Fibroblast of lung (primary cell): ENCODE measurements around the gene ARHGEF40. TPM values are rescaled to one million over a fixed set of nuclear protein-coding genes. Genes with fewer than 3 reads are reported as not detected.

Source experiments
- DNase-seq, 2 donors: peaks; one replicate each; pipeline versions ENCODE4 v3.0.0 to v3.0.0-alpha.2; 2010; ENCODE audit warnings: low read depth in 2 of 2
- H2AFZ ChIP-seq: 2 replicates; pipeline ENCODE4 v1.5.1; 2012; ENCODE audit warnings: low read length, control low read depth, inconsistent platforms
- H3K27ac ChIP-seq: 2 replicates; pipeline ENCODE4 v1.5.1; 2011; ENCODE audit warnings: low read length, control low read depth; ENCODE audit not compliant: insufficient read depth
- H3K27me3 ChIP-seq: 2 replicates; pipeline ENCODE4 v1.5.1; 2011; ENCODE audit warnings: mild to moderate bottlenecking, low read length; ENCODE audit not compliant: control insufficient read depth, insufficient read depth
- H3K36me3 ChIP-seq: 2 replicates; pipeline ENCODE4 v1.5.1; 2011; ENCODE audit warnings: low read length; ENCODE audit not compliant: control insufficient read depth, insufficient read depth
- H3K4me1 ChIP-seq: 2 replicates; pipeline ENCODE4 v1.5.1; 2011; ENCODE audit warnings: low read length; ENCODE audit not compliant: control insufficient read depth, insufficient read depth; ENCODE audit errors: extremely low read depth
- H3K4me2 ChIP-seq: 2 replicates; pipeline ENCODE4 v1.5.1; 2011; ENCODE audit warnings: low read length, control low read depth; ENCODE audit not compliant: insufficient read depth; ENCODE audit errors: extremely low read depth
- H3K4me3 ChIP-seq, 4 experiments: fragments of 200-600 bp in 1 of 4; sonication (generic) in 1 of 4; replicated peaks in 1 of 4; 2 replicates each; pipeline ENCODE4 v1.5.1; 2011 to 2016; ENCODE audit warnings: low read length in 4 of 4, low read depth in 3 of 4, mild to moderate bottlenecking in 3 of 4, control low read depth in 2 of 4, inconsistent platforms in 1 of 4, mixed read lengths in 1 of 4; ENCODE audit not compliant: insufficient read depth in 1 of 4; ENCODE audit errors: control extremely low read depth in 1 of 4
- H3K79me2 ChIP-seq: 2 replicates; pipeline ENCODE4 v1.5.1; 2012; ENCODE audit warnings: mild to moderate bottlenecking, low read length, inconsistent platforms; ENCODE audit not compliant: control insufficient read depth, insufficient read depth
- H3K9ac ChIP-seq: 2 replicates; pipeline ENCODE4 v1.5.1; 2011; ENCODE audit warnings: mild to moderate bottlenecking, low read length, control low read depth; ENCODE audit not compliant: insufficient read depth
- H3K9me3 ChIP-seq: 2 replicates; pipeline ENCODE4 v1.5.1; 2012; ENCODE audit warnings: low read depth, low read length; ENCODE audit not compliant: control insufficient read depth, insufficient read depth
- H4K20me1 ChIP-seq: 2 replicates; pipeline ENCODE4 v1.5.1; 2011; ENCODE audit warnings: low read length; ENCODE audit not compliant: control insufficient read depth, insufficient read depth; ENCODE audit errors: extremely low read depth
- EZH2 ChIP-seq: IDR thresholded peaks from 2 replicates; pipeline ENCODE4 v1.5.1; 2012; ENCODE audit warnings: low read length, control low read depth, mild to moderate bottlenecking; ENCODE audit errors: missing control alignments
- polyA plus RNA-seq, 2 donors: library from polyadenylated mRNA; depleted of rRNA in 1 of 2; stranded (reverse) in 1 of 2; unstranded in 1 of 2; fragments of >200 nt; gene quantifications; 2 replicates each; pipeline ENCODE4 v1.2.1, GENCODE V29; 2011 to 2012; ENCODE audit warnings: missing spikeins in 1 of 2
- total RNA-seq: library from RNA; depleted of rRNA; stranded (reverse); fragments of >200 nt; gene quantifications from 2 replicates; pipeline ENCODE4 v1.2.1, GENCODE V29; 2014
- TF ChIP-seq, protein P1 (sequence below), 2 donors: IDR thresholded peaks in 1 of 2; conservative IDR thresholded peaks in 1 of 2; 1 replicate in 1 of 2; 2 replicates in 1 of 2; pipeline ENCODE4 v1.5.1; 2011 to 2012; ENCODE audit warnings: low read length in 2 of 2, control low read depth in 1 of 2, inconsistent platforms in 1 of 2, low read depth in 1 of 2, mild to moderate bottlenecking in 1 of 2

Gene ARHGEF40
- total and polyA plus RNA-seq, 2 donors (not counting 1 experiment from before 2014, with no cell fraction given): 18.2 to 23.6 TPM

DNA sequence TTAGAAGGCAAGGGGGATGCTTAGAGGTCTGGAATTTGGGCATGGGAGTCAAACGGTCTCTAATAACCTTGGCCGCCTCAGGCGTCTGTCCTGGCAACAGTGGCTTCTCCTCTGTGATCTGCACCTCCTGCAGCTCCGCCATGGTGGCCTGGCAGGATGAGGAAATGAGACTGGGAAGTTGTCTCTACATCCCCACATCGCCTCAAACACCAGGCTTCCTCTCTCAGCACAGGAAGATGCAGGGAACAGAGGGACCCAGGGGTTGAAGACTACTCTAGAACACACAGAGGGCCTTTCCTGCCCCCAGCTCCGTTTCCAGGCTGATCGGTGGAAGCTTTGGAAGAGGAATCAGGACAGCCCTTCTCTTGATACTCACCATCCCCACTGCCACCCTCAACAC is 46.9 kb upstream of the ARHGEF40 start:
- Histone ChIP-seq H3K27ac (no peak overlapping the region), H3K4me2 (no peak overlapping the region), H3K36me3 (no peaks in the 10 kb centered on the region), H3K9me3 (no peaks in the 10 kb centered on the region), H3K27me3 (peaks cover 56% of the 10 kb centered on the region), H2AFZ (no peak overlapping the region), H3K79me2 (no peaks in the 10 kb centered on the region), H4K20me1 (no peaks in the 10 kb centered on the region), H3K4me1 (no peaks in the 10 kb centered on the region), H3K4me3 (no peak overlapping the region), H3K9ac (no peak overlapping the region)
- TF ChIP-seq, protein P1, sequence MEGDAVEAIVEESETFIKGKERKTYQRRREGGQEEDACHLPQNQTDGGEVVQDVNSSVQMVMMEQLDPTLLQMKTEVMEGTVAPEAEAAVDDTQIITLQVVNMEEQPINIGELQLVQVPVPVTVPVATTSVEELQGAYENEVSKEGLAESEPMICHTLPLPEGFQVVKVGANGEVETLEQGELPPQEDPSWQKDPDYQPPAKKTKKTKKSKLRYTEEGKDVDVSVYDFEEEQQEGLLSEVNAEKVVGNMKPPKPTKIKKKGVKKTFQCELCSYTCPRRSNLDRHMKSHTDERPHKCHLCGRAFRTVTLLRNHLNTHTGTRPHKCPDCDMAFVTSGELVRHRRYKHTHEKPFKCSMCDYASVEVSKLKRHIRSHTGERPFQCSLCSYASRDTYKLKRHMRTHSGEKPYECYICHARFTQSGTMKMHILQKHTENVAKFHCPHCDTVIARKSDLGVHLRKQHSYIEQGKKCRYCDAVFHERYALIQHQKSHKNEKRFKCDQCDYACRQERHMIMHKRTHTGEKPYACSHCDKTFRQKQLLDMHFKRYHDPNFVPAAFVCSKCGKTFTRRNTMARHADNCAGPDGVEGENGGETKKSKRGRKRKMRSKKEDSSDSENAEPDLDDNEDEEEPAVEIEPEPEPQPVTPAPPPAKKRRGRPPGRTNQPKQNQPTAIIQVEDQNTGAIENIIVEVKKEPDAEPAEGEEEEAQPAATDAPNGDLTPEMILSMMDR (conservative IDR thresholded peaks at IDR 0.05 in 1 of 2, IDR thresholded peaks at IDR 0.05 in 1 of 2; ENCODE audit: low read depth in 1 of 2, low read length in 2 of 2): no peak
- TF ChIP-seq EZH2: peak; percentile 75
- DNase-seq: no peak

DNA sequence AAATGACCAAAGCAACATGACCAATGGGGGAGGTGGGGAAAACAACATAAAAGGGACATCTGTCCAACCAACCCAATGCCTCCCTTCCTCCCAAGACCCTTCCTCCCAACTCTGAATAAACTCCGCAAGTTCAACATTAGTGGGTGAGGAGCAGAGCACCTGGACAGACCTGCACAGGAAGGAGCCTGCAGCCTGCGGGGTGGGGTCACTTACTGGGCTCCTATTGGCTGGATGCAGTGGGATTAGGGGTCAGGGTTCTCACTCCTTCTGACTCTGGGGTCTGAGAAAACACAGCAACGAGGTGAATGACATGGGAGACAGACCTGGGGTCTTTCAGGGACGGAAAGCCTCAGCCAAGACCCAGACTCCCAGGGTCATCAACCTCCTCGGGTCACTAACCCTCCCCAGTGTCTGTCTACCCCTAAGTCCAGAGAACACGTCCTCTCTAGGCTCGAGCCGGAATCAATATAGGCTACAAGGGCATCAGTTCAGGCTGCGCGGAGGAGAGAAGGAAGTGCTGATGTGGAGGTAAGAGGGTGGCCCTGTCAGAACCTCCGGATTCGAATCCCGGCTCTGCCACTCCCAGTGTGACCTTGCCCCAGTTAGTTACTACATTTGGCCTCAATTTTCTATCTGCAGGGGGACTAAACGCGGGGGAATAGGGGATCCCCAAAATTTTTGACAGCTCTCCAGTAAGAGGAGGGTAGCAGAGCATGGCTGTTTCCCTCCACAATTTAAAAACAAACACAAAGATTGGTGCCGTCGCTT is 46.1 kb upstream of the ARHGEF40 start:
- Histone ChIP-seq H3K27ac (no peak overlapping the region), H3K9me3 (no peaks in the 10 kb centered on the region), H3K79me2 (no peaks in the 10 kb centered on the region), H2AFZ (no peak overlapping the region), H3K4me1 (no peaks in the 10 kb centered on the region), H3K4me2 (no peak overlapping the region), H3K9ac (no peak overlapping the region), H3K36me3 (no peaks in the 10 kb centered on the region), H3K4me3 (peak overlapping the region in 2 of 4 experiments; percentile 12 to 29), H3K27me3 (peaks cover 56% of the 10 kb centered on the region), H4K20me1 (no peaks in the 10 kb centered on the region)
- DNase-seq: no peak
- TF ChIP-seq, protein P1 (conservative IDR thresholded peaks at IDR 0.05 in 1 of 2, IDR thresholded peaks at IDR 0.05 in 1 of 2; ENCODE audit: low read depth in 1 of 2, low read length in 2 of 2): no peak
- TF ChIP-seq EZH2: no peak

GRCh38 chr14:21024585-21025370 is 45.3 kb upstream of the ARHGEF40 start, which contains the start of gene NDRG2:
Gene NDRG2, minus strand, starts transcription at chr14:21025061. Its CDS starts 1,746 bp downstream, at chr14:21023315.
- H3K27me3 ChIP-seq: peaks cover 54% of the 10 kb centered on the region

More at GRCh38 chr14:21024585-21025370, 45.3 kb upstream of the ARHGEF40 start, which contains the start of gene NDRG2:
- Histone ChIP-seq H3K79me2 (no peaks in the 10 kb centered on the region), H4K20me1 (no peaks in the 10 kb centered on the region), H3K9me3 (no peaks in the 10 kb centered on the region), H3K4me3 (peak within 1 kb of the TSS in 2 of 4 experiments; percentile 33 to 40), H3K4me2 (peak within 1 kb of the TSS; percentile 25), H3K4me1 (no peaks in the 10 kb centered on the region), H3K9ac (no peak within 1 kb of the TSS), H2AFZ (no peak within 1 kb of the TSS), H3K36me3 (no peaks in the 10 kb centered on the region), H3K27ac (no peak within 1 kb of the TSS)
- DNase-seq: peak in 1 of 2 donors; percentile 17
- TF ChIP-seq EZH2: peak; percentile 93
- TF ChIP-seq, protein P1 (conservative IDR thresholded peaks at IDR 0.05 in 1 of 2, IDR thresholded peaks at IDR 0.05 in 1 of 2; ENCODE audit: low read depth in 1 of 2, low read length in 2 of 2): no peak
